Hepatocyte (in vitro differentiated cells): Measurements from ENCODE around the gene GLP2R.

ENCODE experiments used
- CTCF ChIP-seq: fragments of 200-600 bp; sonication (generic); IDR thresholded peaks from 2 replicates; pipeline ENCODE4 v1.5.1; 2016; ENCODE audit warnings: antibody characterized with exemption, mild to moderate bottlenecking; ENCODE audit not compliant: poor library complexity
- EZH2phosphoT487 ChIP-seq: fragments of 200-600 bp; sonication (generic); IDR thresholded peaks from one replicate; pipeline ENCODE4 v1.6.1; 2018; ENCODE audit warnings: antibody characterized with exemption, mild to moderate bottlenecking, low read depth, moderate library complexity; ENCODE audit not compliant: unreplicated experiment, severe bottlenecking

- TF ChIP-seq EZH2phosphoT487, result no peak
- TF ChIP-seq CTCF, result no peak
Measured at GRCh38 chr17:9824094-9824493, 1.6 kb upstream of the GLP2R start.
